ENCODE data around the gene PLIN5.
A peak's percentile ranks its signal among the peaks of the same experiment; 100 is the strongest.

Gene PLIN5

DNA sequence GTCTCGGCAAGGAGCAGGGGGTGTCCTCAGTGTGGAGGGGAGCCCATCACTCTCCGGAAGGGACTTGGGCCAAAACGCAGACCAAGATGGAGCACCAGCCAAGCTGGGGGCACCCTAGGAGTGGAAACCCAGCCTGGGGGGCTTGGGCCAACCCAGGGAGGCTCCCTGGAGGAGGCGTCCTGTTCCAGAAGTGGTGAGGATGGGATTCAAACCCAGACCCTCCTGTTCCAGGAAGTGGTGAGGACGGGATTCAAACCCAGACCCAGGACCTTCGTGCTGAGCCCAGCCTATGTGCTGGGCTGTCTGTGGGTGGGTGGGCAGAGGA, 15.9 kb downstream of the PLIN5 start:
- TF ChIP-seq CTCF (IDR thresholded peaks at IDR 0.05) = no peak
- no peak overlapping the region for H3K27ac ChIP-seq
- H3K36me3 ChIP-seq = no peaks in the 10 kb centered on the region
- H3K4me3 ChIP-seq = no peak overlapping the region
- DNase-seq = no peak
- intact Hi-C loops (cut with DNase I; ENCODE audit: low total_unique reads) = no loop called here
- no peaks in the 10 kb centered on the region for H3K9me3 ChIP-seq
- peaks cover 0 to 49% of the 10 kb centered on the region in 2 donors for H3K27me3 ChIP-seq
- peaks cover 0 to 16% (median 10%) of the 10 kb centered on the region in 4 donors for H3K4me1 ChIP-seq

GRCh38 chr19:4518345-4519171, 16.5 kb downstream of the PLIN5 start, which contains the start of gene PLIN4:
TSS of gene PLIN4 (minus strand) at chr19:4518486. CDS start at chr19:4518272, 214 bp downstream.
- no peaks in the 10 kb centered on the region for H3K36me3 ChIP-seq
- H3K27me3 ChIP-seq = peaks cover 0 to 44% of the 10 kb centered on the region in 2 donors
- H3K9me3 ChIP-seq = no peaks in the 10 kb centered on the region
- H3K4me3 ChIP-seq = peak within 1 kb of the TSS; percentile 10 to 31
- peaks cover 0 to 16% (median 10%) of the 10 kb centered on the region in 4 donors for H3K4me1 ChIP-seq
- no peak for DNase-seq
- no peak within 1 kb of the TSS for H3K27ac ChIP-seq
- intact Hi-C loops (cut with DNase I; ENCODE audit: low total_unique reads) = no loop called here
- no peak for TF ChIP-seq CTCF (IDR thresholded peaks at IDR 0.05)

- peaks cover 0 to 16% (median 10%) of the 10 kb centered on the region in 4 donors for H3K4me1 ChIP-seq
- H3K4me3 ChIP-seq = peak overlapping the region in 1 of 2 donors; percentile 31
- DNase-seq = no peak
- H3K9me3 ChIP-seq = no peaks in the 10 kb centered on the region
- H3K36me3 ChIP-seq = no peaks in the 10 kb centered on the region
- no peak overlapping the region for H3K27ac ChIP-seq
- intact Hi-C loops (cut with DNase I; ENCODE audit: low total_unique reads) = no loop called here
- H3K27me3 ChIP-seq = peaks cover 0 to 40% of the 10 kb centered on the region in 2 donors
- no peak for TF ChIP-seq CTCF (IDR thresholded peaks at IDR 0.05)
Observed at GRCh38 chr19:4517451-4518057, 17.5 kb downstream of the PLIN5 start.

GRCh38 chr19:4516939-4517300, 18.1 kb downstream of the PLIN5 start:
- H3K27ac ChIP-seq = no peak overlapping the region
- no peaks in the 10 kb centered on the region for H3K36me3 ChIP-seq
- no peak for TF ChIP-seq CTCF (IDR thresholded peaks at IDR 0.05)
- no peak overlapping the region for H3K4me3 ChIP-seq
- H3K9me3 ChIP-seq = no peaks in the 10 kb centered on the region
- H3K27me3 ChIP-seq = peaks cover 0 to 40% of the 10 kb centered on the region in 2 donors
- intact Hi-C loops (cut with DNase I; ENCODE audit: low total_unique reads) = no loop called here
- peaks cover 0 to 16% (median 10%) of the 10 kb centered on the region in 4 donors for H3K4me1 ChIP-seq
- DNase-seq = no peak

- no peak for TF ChIP-seq CTCF (IDR thresholded peaks at IDR 0.05)
- Histone ChIP-seq H3K4me1 (peaks cover 0 to 16% (median 10%) of the 10 kb centered on the region in 4 donors), H3K27me3 (peaks cover 0 to 40% of the 10 kb centered on the region in 2 donors), H3K27ac (no peak overlapping the region), H3K36me3 (no peaks in the 10 kb centered on the region), H3K4me3 (no peak overlapping the region), H3K9me3 (no peaks in the 10 kb centered on the region)
- no peak for DNase-seq
- intact Hi-C loops (cut with DNase I; ENCODE audit: low total_unique reads) = no loop called here
Observed at GRCh38 chr19:4516199-4516938, 18.7 kb downstream of the PLIN5 start.
